Psoas muscle (tissue), 8 donors: ENCODE results near the gene RNF187. TPM values are rescaled to one million over a fixed set of nuclear protein-coding genes. Genes with fewer than 3 reads are reported as not detected.

Source experiments
- ATAC-seq, 4 donors: fragments of 200-7000 bp; cut with Tn5 transposase; one replicate each; pipeline ENCODE4 v1.9.1; 2020; ENCODE audit warnings: moderate library complexity in 3 of 4, mild to moderate bottlenecking in 2 of 4
- DNase-seq, 2 donors: peaks; one replicate each; pipeline ENCODE4 v3.0.0-alpha.2; 2020
- H3K27ac ChIP-seq: fragments of 200-600 bp; one replicate; pipeline ENCODE4 v1.8.0; 2022
- H3K27me3 ChIP-seq, 3 donors: fragments of 200-600 bp in 1 of 3; one replicate each; pipeline versions ENCODE4 v1.6.1 to v1.8.0; 2013 to 2022; ENCODE audit warnings: low read length in 2 of 3, mild to moderate bottlenecking in 2 of 3, moderate library complexity in 1 of 3; ENCODE audit not compliant: insufficient read depth in 3 of 3
- H3K36me3 ChIP-seq, 2 donors: fragments of 200-600 bp in 1 of 2; one replicate each; pipeline versions ENCODE4 v1.6.1 to v1.8.0; 2013 to 2022; ENCODE audit warnings: low read depth in 1 of 2, mild to moderate bottlenecking in 1 of 2, moderate library complexity in 1 of 2; ENCODE audit not compliant: insufficient read depth in 1 of 2
- H3K4me1 ChIP-seq: fragments of 200-600 bp; one replicate; pipeline ENCODE4 v1.8.0; 2022
- H3K4me3 ChIP-seq: fragments of 200-600 bp; one replicate; pipeline ENCODE4 v1.8.0; 2022; ENCODE audit warnings: mild to moderate bottlenecking
- H3K9me3 ChIP-seq: fragments of 200-600 bp; one replicate; pipeline ENCODE4 v1.8.0; 2022
- WGBS, 3 donors: extraction: QIAGEN DNeasy Blood & Tissue Kit; methylation state at CpG; one replicate each; pipeline versions ENCODE4 v1.1.6 to v1.1.7; 2013; 5-methylcytosine and 5-hydroxymethylcytosine counted together
- intact Hi-C, 2 donors: fragments of 100-400 bp; cut with DNase I; formaldehyde crosslinking; loops; one replicate each; pipeline versions ENCODE4 v1.11.0 to v1.14.2; 2022
- polyA plus RNA-seq, 3 donors: library from polyadenylated mRNA; stranded (reverse); fragments of 200-250 nt; gene quantifications; one replicate each; pipeline ENCODE4 v1.2.3, GENCODE V29; 2013
- total RNA-seq, 4 donors: library from RNA; stranded (reverse); fragmentation: NEBNext Ultra II Directional in 2 of 4; extraction: Animal tissue kit (Norgen Biotek cat#: 25700) in 2 of 4; gene quantifications; one replicate each; pipeline versions ENCODE4 v1.2.1 to v1.2.4, GENCODE V29; 2021 to 2023
- TF ChIP-seq, protein P1 (sequence below): fragments of 200-600 bp; IDR thresholded peaks from one replicate; pipeline ENCODE4 v1.8.0; 2022; ENCODE audit warnings: antibody characterized with exemption
- donor health status: healthy with polysubstance abuse.
- donor health status: DM: no; HTN: no; CAD: no; lungs with moderate emphysema.
- donor health status: Bipolar disorder and iron deficiency.
- donor health status: healthy.
- donor health status: DM: yes; HTN: yes; CAD: no.
- donor health status: DM: no; HTN: no; CAD: no.
- donor health status: DM: no; HTN: no; CAD: no.
- donor health status: DM: yes; HTN: yes; CAD: no.

The RNF187 gene
- total and polyA plus RNA-seq, 7 donors, result 34.8 to 167 (median 85.2) TPM

DNA sequence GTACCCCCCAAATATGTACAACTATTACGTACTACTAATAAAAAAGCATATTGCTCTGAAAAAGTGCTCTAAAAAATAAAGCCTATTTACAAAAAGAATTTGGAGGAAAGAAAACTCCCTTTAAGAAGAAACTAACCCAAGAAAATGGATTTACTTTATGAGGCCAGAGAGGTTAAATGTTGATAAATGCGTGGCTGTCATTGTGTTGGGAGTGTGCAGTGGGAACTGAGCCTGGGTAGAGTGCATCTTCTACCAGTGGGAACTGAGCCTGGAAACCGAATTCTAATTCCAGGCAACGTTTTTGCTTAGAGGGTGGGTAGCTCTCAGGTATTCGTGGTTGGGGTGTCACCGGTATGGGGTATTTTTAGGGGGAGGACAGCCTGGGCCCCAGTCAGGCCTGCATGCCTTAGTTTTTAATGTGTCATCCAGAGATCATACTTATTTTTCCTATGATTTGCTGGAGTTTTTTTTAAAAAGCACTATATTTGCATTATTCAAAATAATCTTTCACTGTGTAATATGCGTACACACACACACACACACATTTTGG is 24.1 kb upstream of the RNF187 start:
- TF ChIP-seq, protein P1, sequence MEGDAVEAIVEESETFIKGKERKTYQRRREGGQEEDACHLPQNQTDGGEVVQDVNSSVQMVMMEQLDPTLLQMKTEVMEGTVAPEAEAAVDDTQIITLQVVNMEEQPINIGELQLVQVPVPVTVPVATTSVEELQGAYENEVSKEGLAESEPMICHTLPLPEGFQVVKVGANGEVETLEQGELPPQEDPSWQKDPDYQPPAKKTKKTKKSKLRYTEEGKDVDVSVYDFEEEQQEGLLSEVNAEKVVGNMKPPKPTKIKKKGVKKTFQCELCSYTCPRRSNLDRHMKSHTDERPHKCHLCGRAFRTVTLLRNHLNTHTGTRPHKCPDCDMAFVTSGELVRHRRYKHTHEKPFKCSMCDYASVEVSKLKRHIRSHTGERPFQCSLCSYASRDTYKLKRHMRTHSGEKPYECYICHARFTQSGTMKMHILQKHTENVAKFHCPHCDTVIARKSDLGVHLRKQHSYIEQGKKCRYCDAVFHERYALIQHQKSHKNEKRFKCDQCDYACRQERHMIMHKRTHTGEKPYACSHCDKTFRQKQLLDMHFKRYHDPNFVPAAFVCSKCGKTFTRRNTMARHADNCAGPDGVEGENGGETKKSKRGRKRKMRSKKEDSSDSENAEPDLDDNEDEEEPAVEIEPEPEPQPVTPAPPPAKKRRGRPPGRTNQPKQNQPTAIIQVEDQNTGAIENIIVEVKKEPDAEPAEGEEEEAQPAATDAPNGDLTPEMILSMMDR, result no peak
- Histone ChIP-seq H3K36me3 (no peaks in the 10 kb centered on the region), H3K4me3 (no peak overlapping the region), H3K27me3 (peaks cover 7 to 98% (median 34%) of the 10 kb centered on the region in 3 donors), H3K9me3 (no peaks in the 10 kb centered on the region), H3K27ac (no peak overlapping the region), H3K4me1 (peaks cover 19% of the 10 kb centered on the region)
- ATAC-seq (no peak), DNase-seq (no peak)
- intact Hi-C loops, result no loop called here
- 72 to 77% (median 74%) methylated on average over 7 of the region's 7 CpGs for WGBS, 3 donors

DNA sequence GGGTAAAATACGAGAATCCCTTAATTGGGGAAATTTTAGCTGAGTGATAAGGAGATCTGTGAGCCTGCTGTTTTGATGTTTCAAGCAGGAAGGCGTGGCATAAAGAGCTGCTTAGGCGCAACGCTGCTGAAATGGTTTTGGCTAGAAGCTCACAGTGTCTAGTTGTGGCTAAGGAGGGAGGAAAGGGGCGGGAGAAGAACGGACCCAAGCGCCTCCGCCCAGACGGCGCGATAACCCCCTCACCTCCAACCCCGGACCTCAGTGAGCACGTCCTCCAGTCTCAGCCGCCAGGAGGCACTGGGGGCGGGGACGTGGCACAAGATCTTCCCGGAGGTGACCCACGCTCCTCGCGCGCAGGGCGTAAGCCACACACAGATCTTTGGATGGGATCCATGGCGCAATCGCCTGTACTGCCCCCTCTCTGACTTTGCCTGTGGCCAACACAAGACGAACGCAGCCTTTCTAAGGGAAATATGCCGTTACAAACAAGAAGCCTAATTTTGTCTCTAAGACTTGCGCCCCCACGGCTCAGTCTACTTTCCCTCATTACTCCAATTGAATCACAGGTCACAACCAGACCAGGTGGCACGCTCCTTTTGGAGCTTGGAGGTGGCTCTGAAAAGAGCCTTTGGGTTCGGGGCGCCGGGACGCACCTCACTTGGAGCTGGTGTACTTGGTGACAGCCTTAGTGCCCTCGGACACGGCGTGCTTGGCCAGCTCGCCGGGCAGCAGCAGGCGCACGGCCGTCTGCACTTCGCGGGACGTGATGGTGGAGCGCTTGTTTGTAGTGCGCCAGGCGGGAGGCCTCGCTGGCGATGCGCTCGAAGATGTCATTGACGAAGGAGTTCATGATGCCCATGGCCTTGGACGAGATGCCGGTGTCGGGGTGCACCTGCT is 23.4 kb upstream of the RNF187 start:
- WGBS, 3 donors, result 2 to 5% (median 5%) methylated on average over 50 to 55 of the region's 56 CpGs
- peak overlapping the region; percentile 25 for H3K4me3 ChIP-seq
- H3K4me1 ChIP-seq, result peaks cover 19% of the 10 kb centered on the region
- DNase-seq (peak; percentile 23 to 66), ATAC-seq (peak; percentile 15 to 40 (median 33))
- intact Hi-C loops, result no loop called here
- H3K27me3 ChIP-seq, result peaks cover 7 to 98% (median 30%) of the 10 kb centered on the region in 3 donors
- H3K27ac ChIP-seq, result no peak overlapping the region
- no peaks in the 10 kb centered on the region for H3K36me3 ChIP-seq
- no peaks in the 10 kb centered on the region for H3K9me3 ChIP-seq
- TF ChIP-seq, protein P1, result no peak

DNA sequence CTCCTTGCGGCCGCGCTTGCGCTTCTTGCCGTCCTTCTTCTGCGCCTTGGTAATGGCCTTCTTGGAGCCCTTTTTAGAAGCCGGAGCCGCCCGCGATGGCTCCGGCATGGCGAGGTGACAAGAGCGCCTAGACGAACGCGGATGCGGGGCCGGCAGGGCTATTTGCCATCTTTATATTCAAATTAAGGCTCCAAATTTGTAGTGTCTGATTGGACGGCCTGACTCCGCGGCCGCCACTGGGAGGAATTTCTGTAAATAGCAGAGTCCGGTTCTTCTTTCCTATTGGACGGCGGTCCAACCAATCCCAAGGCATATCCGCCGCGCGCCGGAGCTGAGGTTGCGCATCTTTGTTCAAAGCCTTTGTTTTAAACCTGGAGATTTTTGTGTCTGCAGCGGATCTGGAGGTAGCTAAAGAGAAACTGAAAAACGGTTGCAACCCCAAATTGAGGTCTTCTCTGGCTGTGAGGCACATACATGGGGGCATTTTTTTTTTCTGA is 22.6 kb upstream of the RNF187 start:
- Histone ChIP-seq H3K9me3 (no peaks in the 10 kb centered on the region), H3K4me3 (peak overlapping the region; percentile 25), H3K27ac (no peak overlapping the region), H3K4me1 (peaks cover 17% of the 10 kb centered on the region), H3K36me3 (no peaks in the 10 kb centered on the region), H3K27me3 (peaks cover 7 to 98% (median 33%) of the 10 kb centered on the region in 3 donors)
- 1 to 3% (median 2%) methylated on average over 28 to 33 of the region's 33 CpGs for WGBS, 3 donors
- TF ChIP-seq, protein P1, result no peak
- intact Hi-C loops, result no loop called here
- ATAC-seq, result peak in 3 of 4 donors; percentile 44 to 69 (median 64)
- DNase-seq, result peak; percentile 64 to 67

DNA sequence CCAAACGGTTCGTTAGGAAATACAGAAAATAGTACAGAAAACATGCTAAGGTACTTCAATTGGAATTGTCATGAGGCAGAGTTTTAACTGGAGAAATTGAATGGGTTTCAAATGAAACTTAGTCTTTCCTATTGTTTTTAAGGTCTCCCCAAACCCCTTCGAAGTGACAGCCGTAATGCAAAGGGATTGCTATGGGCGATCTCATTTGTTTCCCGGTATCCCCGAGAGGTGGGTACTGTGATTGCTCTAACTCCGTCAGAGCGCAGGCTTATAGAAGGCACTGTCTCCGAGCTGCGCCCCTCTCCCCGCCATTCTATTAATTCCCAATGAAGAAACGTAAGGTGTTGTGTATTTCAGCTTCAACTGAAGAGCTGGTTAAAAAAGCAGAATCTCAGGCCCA is 22.0 kb upstream of the RNF187 start:
- TF ChIP-seq, protein P1, result no peak
- intact Hi-C loops, result no loop called here
- Histone ChIP-seq H3K27ac (no peak overlapping the region), H3K27me3 (peaks cover 7 to 98% (median 33%) of the 10 kb centered on the region in 3 donors), H3K36me3 (no peaks in the 10 kb centered on the region), H3K4me1 (peaks cover 17% of the 10 kb centered on the region), H3K9me3 (no peaks in the 10 kb centered on the region), H3K4me3 (no peak overlapping the region)
- ATAC-seq (no peak), DNase-seq (no peak)
- 20 to 25% (median 25%) methylated on average over 13 of the region's 13 CpGs for WGBS, 3 donors
